Measurements from ENCODE around the gene JARID2.

Gene JARID2

DNA sequence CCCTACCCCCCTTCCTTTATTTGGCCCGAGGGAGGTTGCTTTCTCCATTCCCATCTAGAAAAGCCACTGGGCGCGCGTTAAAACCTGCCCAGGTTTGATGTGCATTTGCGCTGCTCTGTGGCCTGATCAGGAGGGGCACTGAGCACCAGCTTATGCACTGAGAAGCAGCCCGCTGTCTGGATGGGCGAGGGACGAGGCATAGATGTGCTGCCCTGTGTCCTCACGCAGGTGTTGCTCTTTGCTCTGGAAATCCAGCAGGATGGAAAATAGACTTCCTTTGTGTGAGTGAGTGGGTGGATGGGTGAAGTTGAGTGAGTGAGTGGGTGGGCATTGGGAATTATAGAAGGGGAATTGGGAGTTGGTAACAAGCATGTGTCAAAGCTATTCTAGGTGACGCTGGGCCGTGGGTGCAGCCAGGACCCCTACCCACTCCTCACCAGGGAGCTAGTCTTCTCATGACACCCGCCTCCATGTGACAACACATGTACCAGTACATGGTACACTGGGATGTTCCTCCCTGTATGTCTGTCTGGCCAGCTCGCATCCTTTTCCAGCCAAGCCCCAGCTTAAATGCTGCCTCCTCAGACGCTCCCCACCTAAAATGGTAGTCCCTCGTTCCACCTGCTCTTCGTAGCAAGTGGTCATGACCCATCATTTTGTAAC is 254.3 kb downstream of the JARID2 start:
- Histone ChIP-seq H3K4me3 (ENCODE audit: low read depth in 1 of 2, low read length in 2 of 2) (no peak overlapping the region), H3K36me3 (ENCODE audit: control insufficient read depth in 1 of 2, insufficient read depth in 2 of 2, low read length in 2 of 2) (peaks cover 24 to 51% of the 10 kb centered on the region in 2 donors), H3K4me1 (ENCODE audit: control insufficient read depth in 1 of 2, insufficient read depth in 2 of 2, low read length in 2 of 2) (peaks cover 0 to under 1% of the 10 kb centered on the region in 2 donors), H3K27me3 (ENCODE audit: control insufficient read depth in 1 of 2, insufficient read depth in 2 of 2, low read length in 2 of 2) (no peaks in the 10 kb centered on the region), H3K9me3 (ENCODE audit: control insufficient read depth in 1 of 2, low read length in 2 of 2) (no peaks in the 10 kb centered on the region), H3K27ac (ENCODE audit: low read depth, low read length) (no peak overlapping the region), H3K9ac (ENCODE audit: low read depth in 1 of 2, low read length in 2 of 2) (no peak overlapping the region)

DNA sequence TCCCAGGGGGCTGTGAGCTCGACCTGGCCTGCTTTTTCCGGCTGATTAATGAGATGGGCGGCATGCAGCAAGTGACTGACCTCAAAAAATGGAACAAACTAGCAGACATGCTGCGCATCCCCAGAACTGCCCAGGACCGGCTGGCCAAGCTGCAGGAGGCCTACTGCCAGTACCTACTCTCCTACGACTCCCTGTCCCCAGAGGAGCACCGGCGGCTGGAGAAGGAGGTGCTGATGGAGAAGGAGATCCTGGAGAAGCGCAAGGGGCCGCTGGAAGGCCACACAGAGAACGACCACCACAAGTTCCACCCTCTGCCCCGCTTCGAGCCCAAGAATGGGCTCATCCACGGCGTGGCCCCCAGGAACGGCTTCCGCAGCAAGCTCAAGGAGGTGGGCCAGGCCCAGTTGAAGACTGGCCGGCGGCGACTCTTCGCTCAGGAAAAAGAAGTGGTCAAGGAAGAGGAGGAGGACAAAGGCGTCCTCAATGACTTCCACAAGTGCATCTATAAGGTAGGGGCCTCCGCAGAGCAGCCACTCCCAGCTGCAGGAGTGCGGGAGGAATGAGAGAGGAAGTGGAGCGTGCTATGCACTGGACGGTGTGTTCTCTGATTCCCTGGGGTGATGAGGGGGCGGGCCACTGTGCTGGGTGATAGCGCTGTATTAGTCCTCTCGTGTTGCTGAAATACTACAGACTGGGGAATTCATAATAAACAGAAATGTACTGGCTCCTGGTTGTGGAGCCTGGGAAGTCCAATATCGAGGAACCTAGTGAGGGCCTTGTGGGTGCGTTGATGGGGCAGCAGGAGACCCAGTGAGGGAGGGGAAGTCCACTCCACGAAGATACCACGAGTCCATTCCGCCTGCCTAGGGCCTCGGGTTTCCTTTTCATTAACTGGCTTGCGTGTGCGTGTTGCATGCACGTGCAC is 255.3 kb downstream of the JARID2 start:
- Histone ChIP-seq H3K36me3 (ENCODE audit: control insufficient read depth in 1 of 2, insufficient read depth in 2 of 2, low read length in 2 of 2) (peaks cover 25 to 52% of the 10 kb centered on the region in 2 donors), H3K27me3 (ENCODE audit: control insufficient read depth in 1 of 2, insufficient read depth in 2 of 2, low read length in 2 of 2) (no peaks in the 10 kb centered on the region), H3K4me1 (ENCODE audit: control insufficient read depth in 1 of 2, insufficient read depth in 2 of 2, low read length in 2 of 2) (peaks cover 5 to 6% of the 10 kb centered on the region in 2 donors), H3K9ac (ENCODE audit: low read depth in 1 of 2, low read length in 2 of 2) (no peak overlapping the region), H3K27ac (ENCODE audit: low read depth, low read length) (no peak overlapping the region), H3K4me3 (ENCODE audit: low read depth in 1 of 2, low read length in 2 of 2) (no peak overlapping the region), H3K9me3 (ENCODE audit: control insufficient read depth in 1 of 2, low read length in 2 of 2) (no peaks in the 10 kb centered on the region)

DNA sequence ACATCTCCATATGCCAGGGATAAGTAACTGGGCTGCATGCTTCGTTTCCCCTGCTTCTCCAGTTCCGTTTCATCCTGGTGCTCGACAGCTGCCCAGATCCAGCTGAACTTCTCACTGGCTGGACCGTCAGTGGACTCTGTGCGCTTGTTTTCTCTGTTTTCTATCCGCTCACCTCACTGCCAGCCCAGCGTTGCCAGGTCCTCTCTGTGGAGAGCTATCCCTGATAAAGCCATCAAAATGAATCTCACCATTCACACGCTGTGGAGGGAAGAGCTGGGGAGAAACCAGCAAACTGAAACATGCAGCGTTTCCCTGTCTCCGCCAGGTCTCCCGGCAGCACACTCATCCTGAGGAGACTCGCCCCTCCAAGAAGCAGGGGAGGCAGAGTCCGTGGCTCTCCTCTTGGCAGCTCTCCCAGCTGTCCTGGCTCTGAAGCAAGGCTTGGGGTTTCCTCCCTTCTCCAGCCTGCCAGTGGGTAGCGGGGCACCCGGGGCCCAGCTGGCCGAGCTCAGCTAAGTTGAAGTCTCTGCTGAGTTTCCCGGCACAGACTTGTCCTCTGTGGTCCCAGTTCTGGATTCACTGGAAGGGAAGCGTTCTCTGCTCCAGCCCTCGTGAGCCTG is 256.1 kb downstream of the JARID2 start:
- Histone ChIP-seq H3K27ac (ENCODE audit: low read depth, low read length) (no peak overlapping the region), H3K27me3 (ENCODE audit: control insufficient read depth in 1 of 2, insufficient read depth in 2 of 2, low read length in 2 of 2) (no peaks in the 10 kb centered on the region), H3K4me3 (ENCODE audit: low read depth in 1 of 2, low read length in 2 of 2) (no peak overlapping the region), H3K4me1 (ENCODE audit: control insufficient read depth in 1 of 2, insufficient read depth in 2 of 2, low read length in 2 of 2) (peaks cover 5 to 6% of the 10 kb centered on the region in 2 donors), H3K36me3 (ENCODE audit: control insufficient read depth in 1 of 2, insufficient read depth in 2 of 2, low read length in 2 of 2) (peaks cover 25 to 50% of the 10 kb centered on the region in 2 donors), H3K9ac (ENCODE audit: low read depth in 1 of 2, low read length in 2 of 2) (no peak overlapping the region), H3K9me3 (ENCODE audit: control insufficient read depth in 1 of 2, low read length in 2 of 2) (no peaks in the 10 kb centered on the region)

GRCh38 chr6:15502446-15503345 is 256.8 kb downstream of the JARID2 start:
- Histone ChIP-seq H3K27me3 (ENCODE audit: control insufficient read depth in 1 of 2, insufficient read depth in 2 of 2, low read length in 2 of 2) (no peaks in the 10 kb centered on the region), H3K4me3 (ENCODE audit: low read depth in 1 of 2, low read length in 2 of 2) (no peak overlapping the region), H3K4me1 (ENCODE audit: control insufficient read depth in 1 of 2, insufficient read depth in 2 of 2, low read length in 2 of 2) (peaks cover 5 to 6% of the 10 kb centered on the region in 2 donors), H3K27ac (ENCODE audit: low read depth, low read length) (no peak overlapping the region), H3K9ac (ENCODE audit: low read depth in 1 of 2, low read length in 2 of 2) (no peak overlapping the region), H3K9me3 (ENCODE audit: control insufficient read depth in 1 of 2, low read length in 2 of 2) (no peaks in the 10 kb centered on the region), H3K36me3 (ENCODE audit: control insufficient read depth in 1 of 2, insufficient read depth in 2 of 2, low read length in 2 of 2) (peaks cover 32 to 53% of the 10 kb centered on the region in 2 donors)

- H3K27ac ChIP-seq (ENCODE audit: low read depth, low read length) = no peak overlapping the region
- no peaks in the 10 kb centered on the region for H3K9me3 ChIP-seq (ENCODE audit: control insufficient read depth in 1 of 2, low read length in 2 of 2)
- no peak overlapping the region for H3K4me3 ChIP-seq (ENCODE audit: low read depth in 1 of 2, low read length in 2 of 2)
- peaks cover 5 to 6% of the 10 kb centered on the region in 2 donors for H3K4me1 ChIP-seq (ENCODE audit: control insufficient read depth in 1 of 2, insufficient read depth in 2 of 2, low read length in 2 of 2)
- no peak overlapping the region for H3K9ac ChIP-seq (ENCODE audit: low read depth in 1 of 2, low read length in 2 of 2)
- peaks cover 27 to 56% of the 10 kb centered on the region in 2 donors for H3K36me3 ChIP-seq (ENCODE audit: control insufficient read depth in 1 of 2, insufficient read depth in 2 of 2, low read length in 2 of 2)
- no peaks in the 10 kb centered on the region for H3K27me3 ChIP-seq (ENCODE audit: control insufficient read depth in 1 of 2, insufficient read depth in 2 of 2, low read length in 2 of 2)
Observed at GRCh38 chr6:15503346-15503680, 257.4 kb downstream of the JARID2 start.

- H3K9me3 ChIP-seq (ENCODE audit: control insufficient read depth in 1 of 2, low read length in 2 of 2) = no peaks in the 10 kb centered on the region
- H3K9ac ChIP-seq (ENCODE audit: low read depth in 1 of 2, low read length in 2 of 2) = no peak overlapping the region
- peaks cover 5 to 6% of the 10 kb centered on the region in 2 donors for H3K4me1 ChIP-seq (ENCODE audit: control insufficient read depth in 1 of 2, insufficient read depth in 2 of 2, low read length in 2 of 2)
- H3K27me3 ChIP-seq (ENCODE audit: control insufficient read depth in 1 of 2, insufficient read depth in 2 of 2, low read length in 2 of 2) = no peaks in the 10 kb centered on the region
- peak overlapping the region; percentile 15 for H3K27ac ChIP-seq (ENCODE audit: low read depth, low read length)
- H3K4me3 ChIP-seq (ENCODE audit: low read depth in 1 of 2, low read length in 2 of 2) = no peak overlapping the region
- peaks cover 20 to 60% of the 10 kb centered on the region in 2 donors for H3K36me3 ChIP-seq (ENCODE audit: control insufficient read depth in 1 of 2, insufficient read depth in 2 of 2, low read length in 2 of 2)
Observed at GRCh38 chr6:15504040-15504495, 258.2 kb downstream of the JARID2 start.

DNA sequence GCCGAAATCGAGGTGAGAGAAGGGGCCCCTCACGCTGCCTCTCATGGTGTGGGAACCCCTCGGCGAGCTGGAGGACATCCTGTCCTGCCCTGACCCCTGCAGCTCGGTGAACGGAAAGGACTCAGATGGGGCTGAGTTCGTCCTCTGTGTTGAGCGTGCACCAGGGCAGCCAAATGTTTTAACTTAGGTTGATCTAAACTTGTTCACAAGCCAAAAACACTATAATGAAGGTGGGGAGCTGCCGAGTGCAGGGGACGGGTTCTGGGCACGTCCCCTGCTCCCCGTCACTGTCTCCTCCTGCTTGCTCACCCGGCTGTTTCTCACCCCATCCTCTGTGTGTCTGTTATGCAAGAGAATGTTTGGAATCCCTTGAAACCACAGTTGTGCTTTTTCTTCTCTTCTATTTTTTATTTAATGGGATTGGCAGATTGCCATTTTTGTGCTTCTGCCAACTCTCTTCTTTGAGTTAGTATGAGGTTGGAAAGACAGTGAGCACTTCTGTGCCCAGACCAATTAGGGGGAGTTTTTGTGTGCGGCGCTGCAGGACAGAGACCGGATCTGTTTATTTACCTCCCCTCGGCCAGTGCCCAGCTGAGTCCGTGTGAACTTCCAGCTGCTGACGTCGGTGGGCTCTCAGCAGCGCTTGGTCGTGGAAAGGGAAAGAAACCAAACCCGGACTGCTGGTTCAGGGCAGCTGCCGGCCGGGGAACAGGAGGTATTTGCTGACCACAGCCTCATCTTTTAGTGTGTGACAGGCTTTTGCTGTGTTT is 258.9 kb downstream of the JARID2 start:
- H3K9me3 ChIP-seq (ENCODE audit: control insufficient read depth in 1 of 2, low read length in 2 of 2) = no peaks in the 10 kb centered on the region
- H3K9ac ChIP-seq (ENCODE audit: low read depth in 1 of 2, low read length in 2 of 2) = no peak overlapping the region
- peaks cover 5 to 6% of the 10 kb centered on the region in 2 donors for H3K4me1 ChIP-seq (ENCODE audit: control insufficient read depth in 1 of 2, insufficient read depth in 2 of 2, low read length in 2 of 2)
- no peak overlapping the region for H3K4me3 ChIP-seq (ENCODE audit: low read depth in 1 of 2, low read length in 2 of 2)
- H3K36me3 ChIP-seq (ENCODE audit: control insufficient read depth in 1 of 2, insufficient read depth in 2 of 2, low read length in 2 of 2) = peaks cover 20 to 62% of the 10 kb centered on the region in 2 donors
- no peaks in the 10 kb centered on the region for H3K27me3 ChIP-seq (ENCODE audit: control insufficient read depth in 1 of 2, insufficient read depth in 2 of 2, low read length in 2 of 2)
- peak overlapping the region; percentile 15 for H3K27ac ChIP-seq (ENCODE audit: low read depth, low read length)

DNA sequence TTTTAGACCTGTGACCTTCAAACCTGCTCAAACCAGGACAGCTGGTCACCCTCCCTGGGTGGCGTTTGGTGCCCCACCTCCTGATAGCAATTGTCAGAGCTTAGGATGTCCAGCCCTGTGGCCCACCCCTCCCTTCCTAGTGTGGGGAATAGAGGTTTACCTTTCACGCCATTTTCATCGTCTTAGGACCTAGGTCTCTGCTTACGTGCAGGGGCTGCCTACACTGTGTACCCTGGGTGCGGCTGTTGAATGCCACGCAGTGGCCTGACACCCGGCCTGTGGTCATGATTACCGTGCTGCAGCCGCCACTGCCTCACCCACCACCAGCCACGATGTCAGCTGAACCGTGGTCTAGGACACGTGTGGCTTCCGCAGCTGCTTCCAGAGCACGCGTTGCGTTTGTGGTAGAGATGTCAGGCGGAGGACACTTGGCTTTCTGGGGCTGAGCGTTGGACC is 259.6 kb downstream of the JARID2 start:
- H3K4me3 ChIP-seq (ENCODE audit: low read depth in 1 of 2, low read length in 2 of 2) = no peak overlapping the region
- no peaks in the 10 kb centered on the region for H3K9me3 ChIP-seq (ENCODE audit: control insufficient read depth in 1 of 2, low read length in 2 of 2)
- no peak overlapping the region for H3K27ac ChIP-seq (ENCODE audit: low read depth, low read length)
- H3K27me3 ChIP-seq (ENCODE audit: control insufficient read depth in 1 of 2, insufficient read depth in 2 of 2, low read length in 2 of 2) = no peaks in the 10 kb centered on the region
- H3K4me1 ChIP-seq (ENCODE audit: control insufficient read depth in 1 of 2, insufficient read depth in 2 of 2, low read length in 2 of 2) = peaks cover 5 to 6% of the 10 kb centered on the region in 2 donors
- peaks cover 18 to 61% of the 10 kb centered on the region in 2 donors for H3K36me3 ChIP-seq (ENCODE audit: control insufficient read depth in 1 of 2, insufficient read depth in 2 of 2, low read length in 2 of 2)
- no peak overlapping the region for H3K9ac ChIP-seq (ENCODE audit: low read depth in 1 of 2, low read length in 2 of 2)

DNA sequence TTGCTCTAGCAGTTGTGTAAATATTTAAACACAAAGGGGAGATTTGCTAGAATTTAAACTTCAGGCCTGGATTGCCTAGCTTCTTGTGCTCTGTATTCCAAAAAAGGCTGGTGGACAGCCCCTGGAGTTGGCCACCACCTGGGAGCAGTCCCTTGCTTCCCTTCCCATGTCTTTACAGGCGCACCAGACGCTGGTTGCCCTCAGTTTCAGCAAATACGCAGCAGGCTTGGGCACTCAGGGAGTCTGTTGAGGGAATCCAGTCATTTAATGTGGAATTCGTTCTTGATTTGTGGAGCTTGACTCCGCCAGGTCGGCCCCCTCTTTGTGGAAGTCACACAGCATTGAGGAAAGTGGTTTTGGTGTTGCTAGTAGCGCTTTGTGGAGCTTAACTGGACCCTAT is 260.2 kb downstream of the JARID2 start:
- no peak overlapping the region for H3K9ac ChIP-seq (ENCODE audit: low read depth in 1 of 2, low read length in 2 of 2)
- H3K9me3 ChIP-seq (ENCODE audit: control insufficient read depth in 1 of 2, low read length in 2 of 2) = no peaks in the 10 kb centered on the region
- no peak overlapping the region for H3K4me3 ChIP-seq (ENCODE audit: low read depth in 1 of 2, low read length in 2 of 2)
- no peaks in the 10 kb centered on the region for H3K27me3 ChIP-seq (ENCODE audit: control insufficient read depth in 1 of 2, insufficient read depth in 2 of 2, low read length in 2 of 2)
- no peak overlapping the region for H3K27ac ChIP-seq (ENCODE audit: low read depth, low read length)
- peaks cover 17 to 62% of the 10 kb centered on the region in 2 donors for H3K36me3 ChIP-seq (ENCODE audit: control insufficient read depth in 1 of 2, insufficient read depth in 2 of 2, low read length in 2 of 2)
- peaks cover 5 to 6% of the 10 kb centered on the region in 2 donors for H3K4me1 ChIP-seq (ENCODE audit: control insufficient read depth in 1 of 2, insufficient read depth in 2 of 2, low read length in 2 of 2)

All from duodenal mucosa (tissue), 2 donors.